Measurements from ENCODE around the gene FHAD1. TPM values are rescaled to one million over a fixed set of nuclear protein-coding genes. Genes with fewer than 3 reads are reported as not detected.

FHAD1 gene
- total RNA-seq, 1 experiment from 2014 or later, result 0.45 TPM

- no peak overlapping the region for H3K27ac ChIP-seq (ENCODE audit: low read length)
- H4K20me1 ChIP-seq (ENCODE audit: insufficient read depth, low read depth, low read length), result no peaks in the 10 kb centered on the region
- no peaks in the 10 kb centered on the region for H3K4me1 ChIP-seq (ENCODE audit: low read length)
- no peak overlapping the region for H3K4me3 ChIP-seq (ENCODE audit: low read length)
- H3K9me2 ChIP-seq (replicated peaks; ENCODE audit: insufficient read depth, low read length), result no peaks in the 10 kb centered on the region
- H3K36me3 ChIP-seq (ENCODE audit: insufficient read depth, low read length), result no peaks in the 10 kb centered on the region
- H2AFZ ChIP-seq (ENCODE audit: low read length), result no peak overlapping the region
- no peak overlapping the region for H3K4me2 ChIP-seq (ENCODE audit: low read depth, low read length, poor library complexity, severe bottlenecking)
- no peaks in the 10 kb centered on the region for H3K27me3 ChIP-seq (ENCODE audit: low read length)
- no peaks in the 10 kb centered on the region for H3K79me2 ChIP-seq (ENCODE audit: low read length)
- DNase-seq, result no peak
- H3K9me3 ChIP-seq (ENCODE audit: low read length), result peaks cover 3% of the 10 kb centered on the region; the same call in 1 of the 2 replicates
- no peak overlapping the region for H3K9ac ChIP-seq (ENCODE audit: low read length)
These were observed 35.9 kb downstream of the FHAD1 start for GRCh38 chr1:15282810-15283474.

- Histone ChIP-seq H3K36me3 (ENCODE audit: insufficient read depth, low read length) (no peaks in the 10 kb centered on the region), H3K27me3 (ENCODE audit: low read length) (no peaks in the 10 kb centered on the region), H3K9ac (ENCODE audit: low read length) (no peak overlapping the region), H3K27ac (ENCODE audit: low read length) (no peak overlapping the region), H3K79me2 (ENCODE audit: low read length) (no peaks in the 10 kb centered on the region), H3K9me3 (ENCODE audit: low read length) (peaks cover 3% of the 10 kb centered on the region; the same call in 1 of the 2 replicates), H3K4me2 (ENCODE audit: low read depth, low read length, poor library complexity, severe bottlenecking) (no peak overlapping the region), H3K4me1 (ENCODE audit: low read length) (no peaks in the 10 kb centered on the region), H3K9me2 (replicated peaks; ENCODE audit: insufficient read depth, low read length) (no peaks in the 10 kb centered on the region), H2AFZ (ENCODE audit: low read length) (no peak overlapping the region), H4K20me1 (ENCODE audit: insufficient read depth, low read depth, low read length) (no peaks in the 10 kb centered on the region), H3K4me3 (ENCODE audit: low read length) (no peak overlapping the region)
- no peak for DNase-seq
These were observed 36.5 kb downstream of the FHAD1 start for GRCh38 chr1:15283526-15283925.

GRCh38 chr1:15286452-15286851, 39.4 kb downstream of the FHAD1 start:
- Histone ChIP-seq H3K27ac (ENCODE audit: low read length) (no peak overlapping the region), H3K4me2 (ENCODE audit: low read depth, low read length, poor library complexity, severe bottlenecking) (no peak overlapping the region), H3K9me2 (replicated peaks; ENCODE audit: insufficient read depth, low read length) (no peaks in the 10 kb centered on the region), H3K79me2 (ENCODE audit: low read length) (no peaks in the 10 kb centered on the region), H3K36me3 (ENCODE audit: insufficient read depth, low read length) (no peaks in the 10 kb centered on the region), H2AFZ (ENCODE audit: low read length) (no peak overlapping the region), H3K9me3 (ENCODE audit: low read length) (peaks cover 3% of the 10 kb centered on the region; the same call in 1 of the 2 replicates), H3K27me3 (ENCODE audit: low read length) (no peaks in the 10 kb centered on the region), H3K9ac (ENCODE audit: low read length) (no peak overlapping the region), H4K20me1 (ENCODE audit: insufficient read depth, low read depth, low read length) (no peaks in the 10 kb centered on the region), H3K4me3 (ENCODE audit: low read length) (no peak overlapping the region), H3K4me1 (ENCODE audit: low read length) (no peaks in the 10 kb centered on the region)
- no peak for DNase-seq

GRCh38 chr1:15287035-15287979, 40.3 kb downstream of the FHAD1 start:
- H2AFZ ChIP-seq (ENCODE audit: low read length), result no peak overlapping the region
- H3K4me1 ChIP-seq (ENCODE audit: low read length), result no peaks in the 10 kb centered on the region
- H3K9ac ChIP-seq (ENCODE audit: low read length), result no peak overlapping the region
- no peak for DNase-seq
- H3K36me3 ChIP-seq (ENCODE audit: insufficient read depth, low read length), result no peaks in the 10 kb centered on the region
- H3K27me3 ChIP-seq (ENCODE audit: low read length), result no peaks in the 10 kb centered on the region
- no peak overlapping the region for H3K27ac ChIP-seq (ENCODE audit: low read length)
- no peaks in the 10 kb centered on the region for H4K20me1 ChIP-seq (ENCODE audit: insufficient read depth, low read depth, low read length)
- H3K9me3 ChIP-seq (ENCODE audit: low read length), result peaks cover 3% of the 10 kb centered on the region; the same call in 1 of the 2 replicates
- no peaks in the 10 kb centered on the region for H3K9me2 ChIP-seq (replicated peaks; ENCODE audit: insufficient read depth, low read length)
- no peak overlapping the region for H3K4me2 ChIP-seq (ENCODE audit: low read depth, low read length, poor library complexity, severe bottlenecking)
- no peaks in the 10 kb centered on the region for H3K79me2 ChIP-seq (ENCODE audit: low read length)
- H3K4me3 ChIP-seq (ENCODE audit: low read length), result no peak overlapping the region

- H3K36me3 ChIP-seq (ENCODE audit: insufficient read depth, low read length), result no peaks in the 10 kb centered on the region
- H3K79me2 ChIP-seq (ENCODE audit: low read length), result no peaks in the 10 kb centered on the region
- H3K4me3 ChIP-seq (ENCODE audit: low read length), result no peak overlapping the region
- no peak overlapping the region for H2AFZ ChIP-seq (ENCODE audit: low read length)
- no peak for DNase-seq
- H3K27ac ChIP-seq (ENCODE audit: low read length), result no peak overlapping the region
- H3K9me3 ChIP-seq (ENCODE audit: low read length), result peaks cover 3% of the 10 kb centered on the region; the same call in 1 of the 2 replicates
- no peak overlapping the region for H3K9ac ChIP-seq (ENCODE audit: low read length)
- no peaks in the 10 kb centered on the region for H3K9me2 ChIP-seq (replicated peaks; ENCODE audit: insufficient read depth, low read length)
- no peaks in the 10 kb centered on the region for H4K20me1 ChIP-seq (ENCODE audit: insufficient read depth, low read depth, low read length)
- H3K4me2 ChIP-seq (ENCODE audit: low read depth, low read length, poor library complexity, severe bottlenecking), result no peak overlapping the region
- no peaks in the 10 kb centered on the region for H3K27me3 ChIP-seq (ENCODE audit: low read length)
- H3K4me1 ChIP-seq (ENCODE audit: low read length), result no peaks in the 10 kb centered on the region
These were observed 41.3 kb downstream of the FHAD1 start for GRCh38 chr1:15288173-15288926.

- H2AFZ ChIP-seq (ENCODE audit: low read length), result no peak overlapping the region
- no peak for DNase-seq
- no peaks in the 10 kb centered on the region for H4K20me1 ChIP-seq (ENCODE audit: insufficient read depth, low read depth, low read length)
- peaks cover 3% of the 10 kb centered on the region; the same call in 1 of the 2 replicates for H3K9me3 ChIP-seq (ENCODE audit: low read length)
- H3K9ac ChIP-seq (ENCODE audit: low read length), result no peak overlapping the region
- H3K79me2 ChIP-seq (ENCODE audit: low read length), result no peaks in the 10 kb centered on the region
- H3K4me2 ChIP-seq (ENCODE audit: low read depth, low read length, poor library complexity, severe bottlenecking), result no peak overlapping the region
- no peaks in the 10 kb centered on the region for H3K4me1 ChIP-seq (ENCODE audit: low read length)
- H3K9me2 ChIP-seq (replicated peaks; ENCODE audit: insufficient read depth, low read length), result no peaks in the 10 kb centered on the region
- no peaks in the 10 kb centered on the region for H3K27me3 ChIP-seq (ENCODE audit: low read length)
- H3K27ac ChIP-seq (ENCODE audit: low read length), result no peak overlapping the region
- H3K4me3 ChIP-seq (ENCODE audit: low read length), result no peak overlapping the region
- H3K36me3 ChIP-seq (ENCODE audit: insufficient read depth, low read length), result no peaks in the 10 kb centered on the region
These were observed 42.2 kb downstream of the FHAD1 start for GRCh38 chr1:15289251-15289651.

GRCh38 chr1:15290382-15290781, 43.4 kb downstream of the FHAD1 start:
- Histone ChIP-seq H3K4me3 (ENCODE audit: low read length) (no peak overlapping the region), H3K9ac (ENCODE audit: low read length) (no peak overlapping the region), H3K27ac (ENCODE audit: low read length) (no peak overlapping the region), H3K9me3 (ENCODE audit: low read length) (peaks cover 3% of the 10 kb centered on the region; the same call in 1 of the 2 replicates), H3K9me2 (replicated peaks; ENCODE audit: insufficient read depth, low read length) (no peaks in the 10 kb centered on the region), H3K4me2 (ENCODE audit: low read depth, low read length, poor library complexity, severe bottlenecking) (no peak overlapping the region), H3K79me2 (ENCODE audit: low read length) (no peaks in the 10 kb centered on the region), H4K20me1 (ENCODE audit: insufficient read depth, low read depth, low read length) (no peaks in the 10 kb centered on the region), H3K27me3 (ENCODE audit: low read length) (no peaks in the 10 kb centered on the region), H2AFZ (ENCODE audit: low read length) (no peak overlapping the region), H3K36me3 (ENCODE audit: insufficient read depth, low read length) (no peaks in the 10 kb centered on the region), H3K4me1 (ENCODE audit: low read length) (no peaks in the 10 kb centered on the region)
- no peak for DNase-seq

GRCh38 chr1:15295696-15296095, 48.7 kb downstream of the FHAD1 start:
- H3K79me2 ChIP-seq (ENCODE audit: low read length), result no peaks in the 10 kb centered on the region
- H3K4me1 ChIP-seq (ENCODE audit: low read length), result no peaks in the 10 kb centered on the region
- no peak overlapping the region for H3K4me2 ChIP-seq (ENCODE audit: low read depth, low read length, poor library complexity, severe bottlenecking)
- no peak for DNase-seq
- H2AFZ ChIP-seq (ENCODE audit: low read length), result no peak overlapping the region
- H3K4me3 ChIP-seq (ENCODE audit: low read length), result no peak overlapping the region
- no peak overlapping the region for H3K27ac ChIP-seq (ENCODE audit: low read length)
- no peaks in the 10 kb centered on the region for H3K27me3 ChIP-seq (ENCODE audit: low read length)
- H3K9me3 ChIP-seq (ENCODE audit: low read length), result no peaks in the 10 kb centered on the region
- H4K20me1 ChIP-seq (ENCODE audit: insufficient read depth, low read depth, low read length), result no peaks in the 10 kb centered on the region
- no peaks in the 10 kb centered on the region for H3K9me2 ChIP-seq (replicated peaks; ENCODE audit: insufficient read depth, low read length)
- no peak overlapping the region for H3K9ac ChIP-seq (ENCODE audit: low read length)
- no peaks in the 10 kb centered on the region for H3K36me3 ChIP-seq (ENCODE audit: insufficient read depth, low read length)
